Mucosa of descending colon (tissue), 3 donors: ENCODE measurements around the gene MANSC1. TPM values are rescaled to one million over a fixed set of nuclear protein-coding genes. Genes with fewer than 3 reads are reported as not detected.

Source experiments
- ATAC-seq: fragments of 200-7000 bp; cut with Tn5 transposase; one replicate; pipeline ENCODE4 v1.9.1; 2020; ENCODE audit warnings: mild to moderate bottlenecking, moderate library complexity
- DNase-seq, 3 donors: peaks; one replicate each; pipeline ENCODE4 v3.0.0-alpha.2; 2020
- H3K36me3 ChIP-seq: fragments of 200-600 bp; one replicate; pipeline ENCODE4 v1.8.0; 2021; ENCODE audit warnings: low read depth, mild to moderate bottlenecking
- H3K4me1 ChIP-seq: fragments of 200-600 bp; one replicate; pipeline ENCODE4 v1.8.0; 2021; ENCODE audit warnings: low read depth, mild to moderate bottlenecking
- H3K4me3 ChIP-seq: fragments of 200-600 bp; one replicate; pipeline ENCODE4 v1.8.0; 2021; ENCODE audit warnings: mild to moderate bottlenecking
- H3K9me3 ChIP-seq: fragments of 200-600 bp; one replicate; pipeline ENCODE4 v1.8.0; 2021; ENCODE audit warnings: mild to moderate bottlenecking
- CTCF ChIP-seq: fragments of 200-600 bp; IDR thresholded peaks from one replicate; pipeline ENCODE4 v1.8.0; 2022; ENCODE audit warnings: antibody characterized with exemption, mild to moderate bottlenecking
- intact Hi-C, 2 donors: fragments of 100-400 bp; cut with DNase I in 1 of 2; cut with micrococcal nuclease in 1 of 2; formaldehyde crosslinking; loops; one replicate each; pipeline versions ENCODE4 v1.11.0 to v1.11.1; 2022; cut with DNase I, micrococcal nuclease
- total RNA-seq, 3 donors: library from RNA; stranded (reverse); fragmentation: NEBNext Ultra II Directional in 2 of 3; extraction: Animal tissue kit (Norgen Biotek cat#: 25700) in 2 of 3; gene quantifications; one replicate each; pipeline versions ENCODE4 v1.2.1 to v1.2.4, GENCODE V29; 2021 to 2023
- donor health status: DM: no; HTN: no; CAD: no; lungs with moderate emphysema.
- donor health status: DM: no; HTN: no; CAD: no.
- donor health status: DM: no; HTN: yes; CAD: no.

The MANSC1 gene
- total RNA-seq, 3 donors from 2014 or later, result 34.3 to 59.1 (median 46.5) TPM

- no peak for ATAC-seq
- no peak for TF ChIP-seq CTCF
- H3K36me3 ChIP-seq, result no peaks in the 10 kb centered on the region
- no peaks in the 10 kb centered on the region for H3K9me3 ChIP-seq
- peaks cover 4% of the 10 kb centered on the region for H3K4me1 ChIP-seq
- H3K4me3 ChIP-seq, result no peak overlapping the region
- DNase-seq, result no peak
- intact Hi-C loops, result no loop called here
These were observed 14.9 kb upstream of the MANSC1 start for GRCh38 chr12:12364787-12365445.

- no peak for TF ChIP-seq CTCF
- ATAC-seq (no peak), DNase-seq (no peak)
- Histone ChIP-seq H3K4me3 (no peak overlapping the region), H3K4me1 (peaks cover 7% of the 10 kb centered on the region), H3K9me3 (no peaks in the 10 kb centered on the region), H3K36me3 (no peaks in the 10 kb centered on the region)
- intact Hi-C loops, result no loop called here
These were observed 8.5 kb upstream of the MANSC1 start for GRCh38 chr12:12358528-12358927.

DNA sequence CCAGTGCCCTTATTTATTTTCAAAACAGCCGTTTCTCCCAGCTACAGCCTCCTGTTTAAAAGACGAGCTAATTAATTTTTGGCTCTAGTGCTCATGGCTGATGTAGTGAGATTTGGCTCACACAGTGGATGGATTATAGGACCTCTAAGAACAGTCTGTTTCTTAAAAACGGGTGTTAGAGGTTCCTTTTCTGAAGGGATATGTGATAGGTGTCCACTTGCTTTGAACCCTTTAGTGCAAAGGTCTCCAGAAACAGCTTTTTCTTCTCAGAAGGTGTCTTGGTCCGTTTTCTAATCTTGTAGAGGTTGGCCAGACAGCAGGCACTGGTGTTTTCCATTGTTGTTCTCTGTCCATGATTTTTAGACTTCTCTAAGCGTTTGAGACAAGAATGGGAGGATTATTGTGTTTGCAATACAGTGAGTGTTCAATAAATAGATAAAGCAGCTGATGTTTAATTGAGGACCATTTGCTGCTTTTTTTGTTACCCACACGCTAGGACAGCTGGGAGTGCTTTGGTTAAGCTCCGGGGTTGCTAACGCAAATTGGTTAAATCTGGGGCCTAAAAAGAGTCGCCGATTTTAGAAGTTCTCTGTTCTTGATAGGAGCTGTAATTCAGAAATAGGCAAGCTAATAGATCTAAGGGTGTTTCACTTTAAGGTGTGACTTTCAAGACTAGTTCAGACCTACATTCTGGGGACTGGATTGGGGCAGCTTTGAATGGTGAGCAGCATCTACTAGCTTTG lies 7.8 kb upstream of the MANSC1 start:
- TF ChIP-seq CTCF, result no peak
- DNase-seq (no peak), ATAC-seq (no peak)
- no peaks in the 10 kb centered on the region for H3K36me3 ChIP-seq
- no peaks in the 10 kb centered on the region for H3K9me3 ChIP-seq
- peak overlapping the region; percentile 50 for H3K4me3 ChIP-seq
- intact Hi-C loops, result no loop called here
- peaks cover 7% of the 10 kb centered on the region for H3K4me1 ChIP-seq

DNA sequence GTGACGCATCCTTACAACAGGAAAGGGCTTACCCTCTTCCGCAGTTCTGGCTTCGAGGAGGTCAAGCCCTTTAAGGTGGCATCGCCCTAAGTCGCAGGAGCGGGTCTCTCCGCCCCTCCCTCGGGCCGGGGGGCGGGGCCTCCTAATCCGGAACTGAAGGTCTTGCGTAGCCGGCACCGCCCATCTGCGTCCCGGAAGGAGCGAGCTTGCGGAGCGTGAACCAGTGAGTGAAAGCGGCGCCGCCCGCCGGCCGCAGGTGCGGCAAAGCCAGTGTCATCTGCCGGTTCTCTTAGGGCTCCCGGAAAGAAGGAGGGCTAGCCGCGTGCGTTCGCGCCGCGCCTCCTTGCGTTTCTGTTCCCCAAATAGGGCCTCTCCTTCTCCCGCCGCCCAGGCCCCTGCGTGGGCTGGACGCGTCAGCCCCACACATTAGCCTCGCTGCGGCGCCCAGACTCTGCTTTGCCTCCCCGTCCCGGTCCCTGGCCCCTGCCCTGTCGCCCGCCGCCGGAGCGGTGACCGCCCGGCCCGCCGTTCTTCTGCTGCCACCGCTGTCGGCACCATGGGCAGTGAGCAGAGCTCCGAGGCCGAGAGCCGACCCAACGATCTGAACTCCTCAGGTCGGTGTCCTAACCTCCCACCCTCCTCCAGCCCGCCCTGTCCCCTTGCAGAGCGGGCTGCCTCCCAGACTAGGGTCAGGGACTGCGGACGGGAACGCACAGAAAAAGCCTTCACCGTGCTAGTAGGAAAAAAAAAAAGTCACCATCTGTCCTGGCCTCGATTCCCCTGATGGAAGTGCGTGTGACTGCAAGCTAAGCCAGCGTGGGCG lies 7.1 kb upstream of the MANSC1 start, which contains the start of gene BORCS5:
BORCS5 (plus strand) TSS at position 183 of the 823 bp plus-strand sequence; CDS start at position 557, 374 bp downstream.
- ATAC-seq, result peak; percentile 98
- intact Hi-C loops, result no loop called here
- TF ChIP-seq CTCF, result no peak
- H3K36me3 ChIP-seq, result no peaks in the 10 kb centered on the region
- H3K4me3 ChIP-seq, result peak within 1 kb of the TSS; percentile 50
- DNase-seq, result peak; percentile 99 to 100 (median 99)
- peaks cover 7% of the 10 kb centered on the region for H3K4me1 ChIP-seq
- H3K9me3 ChIP-seq, result no peaks in the 10 kb centered on the region

DNA sequence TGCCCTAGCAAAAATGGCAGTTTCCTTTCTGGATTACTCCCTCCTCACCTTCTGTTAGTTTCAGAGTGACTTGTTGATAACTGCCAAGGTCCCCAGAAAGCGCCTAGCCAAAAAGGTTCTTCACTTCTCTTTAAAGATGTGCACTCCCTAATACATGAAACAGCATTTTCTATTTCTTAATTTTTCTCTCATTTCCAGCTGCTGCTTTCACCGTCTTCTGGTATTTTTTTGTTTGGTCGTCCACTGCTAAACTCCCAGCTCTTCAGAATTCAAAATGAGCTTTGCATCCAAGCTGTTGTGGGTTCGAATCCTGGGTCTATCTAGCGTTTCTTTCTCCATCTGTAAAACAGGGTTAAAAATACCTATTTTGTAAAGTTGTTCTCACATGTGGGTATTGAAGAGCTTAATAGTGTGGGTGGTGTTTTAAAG lies 6.4 kb upstream of the MANSC1 start:
- DNase-seq (no peak), ATAC-seq (no peak)
- no peaks in the 10 kb centered on the region for H3K9me3 ChIP-seq
- H3K4me1 ChIP-seq, result peaks cover 7% of the 10 kb centered on the region
- intact Hi-C loops, result no loop called here
- H3K36me3 ChIP-seq, result no peaks in the 10 kb centered on the region
- H3K4me3 ChIP-seq, result peak overlapping the region; percentile 50
- TF ChIP-seq CTCF, result no peak
